Right atrium auricular region (tissue), 2 donors: ENCODE results near the gene PEX16. TPM values are rescaled to one million over a fixed set of nuclear protein-coding genes. Genes with fewer than 3 reads are reported as not detected.

Experiments
- DNase-seq: peaks from one replicate; pipeline ENCODE4 v3.0.0-alpha.2; 2019; ENCODE audit warnings: low spot score
- H3K27ac ChIP-seq, 2 donors: fragments of 200-600 bp; sonication (generic); 1 replicate in 1 of 2; 2 replicates in 1 of 2; pipeline ENCODE4 v1.5.1; 2016 to 2019
- H3K27me3 ChIP-seq, 2 donors: fragments of 200-600 bp; sonication (generic); one replicate each; pipeline versions ENCODE4 v1.5.1 to v1.6.0; 2017 to 2019
- H3K36me3 ChIP-seq: fragments of 200-600 bp; sonication (generic); one replicate; pipeline ENCODE4 v1.5.1; 2016
- H3K4me1 ChIP-seq, 2 donors: fragments of 200-600 bp; sonication (generic); one replicate each; pipeline versions ENCODE4 v1.5.1 to v1.6.0; 2017 to 2019
- H3K4me3 ChIP-seq, 2 donors: fragments of 200-600 bp; sonication (generic); 1 replicate in 1 of 2; 2 replicates in 1 of 2; pipeline ENCODE4 v1.5.1; 2017 to 2019; ENCODE audit warnings: mild to moderate bottlenecking in 1 of 2, moderate library complexity in 1 of 2
- H3K9me3 ChIP-seq, 2 donors: fragments of 200-600 bp; sonication (generic); one replicate each; pipeline ENCODE4 v1.5.1; 2019
- CTCF ChIP-seq, 2 donors: fragments of 200-600 bp; sonication (generic); IDR thresholded peaks; one replicate each; pipeline ENCODE4 v1.5.1; 2019; ENCODE audit warnings: antibody characterized with exemption in 2 of 2
- total RNA-seq, 2 donors: library from RNA; depleted of rRNA; stranded (reverse); fragments of >200 nt; gene quantifications; one replicate each; pipeline ENCODE4 v1.1.0, GENCODE V29; 2016

The PEX16 gene
- total RNA-seq, 2 donors from 2014 or later, result 12.9 to 17.4 TPM

DNA sequence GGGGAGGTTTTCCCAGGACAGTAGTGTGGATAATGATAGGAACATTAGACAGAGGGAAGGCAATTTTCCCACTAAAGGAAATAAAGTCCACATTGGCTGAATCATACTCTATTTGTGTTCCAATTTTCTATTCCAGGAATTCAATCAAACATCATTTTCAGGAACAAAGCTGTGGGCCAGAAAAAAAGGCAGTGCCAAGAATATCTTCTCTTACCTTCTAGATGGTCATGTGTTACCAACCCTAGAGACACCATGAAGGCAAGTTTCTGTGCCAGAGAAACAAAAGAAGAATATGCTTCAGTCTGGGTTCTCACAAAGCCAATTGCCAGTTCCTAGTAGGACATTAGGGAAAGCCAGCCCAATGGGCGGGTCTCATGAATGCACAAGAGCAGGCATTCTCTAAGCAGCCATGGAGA is 32.3 kb upstream of the PEX16 start:
- no peaks in the 10 kb centered on the region for H3K9me3 ChIP-seq
- no peak for DNase-seq
- no peak overlapping the region for H3K27ac ChIP-seq
- peaks cover 63% of the 10 kb centered on the region for H3K36me3 ChIP-seq
- H3K4me3 ChIP-seq, result no peak overlapping the region
- no peak for TF ChIP-seq CTCF (IDR thresholded peaks at IDR 0.05)
- H3K4me1 ChIP-seq, result peaks cover 0 to 5% of the 10 kb centered on the region in 2 donors
- no peaks in the 10 kb centered on the region for H3K27me3 ChIP-seq

DNA sequence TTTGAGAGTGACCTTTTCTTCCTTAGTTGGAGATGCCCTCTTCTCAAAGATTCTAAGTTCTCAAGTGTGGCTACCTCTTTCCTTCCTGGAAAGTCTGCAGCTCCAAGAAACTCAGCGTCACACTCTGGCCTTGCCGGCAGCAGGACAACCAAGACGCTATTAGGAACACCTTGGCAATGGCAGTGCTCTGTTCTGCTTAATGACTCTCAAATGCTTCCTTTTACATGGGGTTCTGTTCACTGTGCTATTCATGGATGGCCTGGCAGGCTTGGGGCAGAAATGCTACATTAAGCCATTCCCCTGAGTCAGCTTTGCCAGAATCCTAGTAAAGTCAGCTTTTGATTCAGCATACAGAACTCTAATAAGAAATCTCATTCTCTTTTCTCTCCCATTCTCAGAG is 30.7 kb upstream of the PEX16 start:
- Histone ChIP-seq H3K27ac (no peak overlapping the region), H3K27me3 (no peaks in the 10 kb centered on the region), H3K4me1 (peaks cover 0 to 5% of the 10 kb centered on the region in 2 donors), H3K36me3 (peaks cover 70% of the 10 kb centered on the region), H3K9me3 (no peaks in the 10 kb centered on the region), H3K4me3 (no peak overlapping the region)
- DNase-seq, result no peak
- no peak for TF ChIP-seq CTCF (IDR thresholded peaks at IDR 0.05)

DNA sequence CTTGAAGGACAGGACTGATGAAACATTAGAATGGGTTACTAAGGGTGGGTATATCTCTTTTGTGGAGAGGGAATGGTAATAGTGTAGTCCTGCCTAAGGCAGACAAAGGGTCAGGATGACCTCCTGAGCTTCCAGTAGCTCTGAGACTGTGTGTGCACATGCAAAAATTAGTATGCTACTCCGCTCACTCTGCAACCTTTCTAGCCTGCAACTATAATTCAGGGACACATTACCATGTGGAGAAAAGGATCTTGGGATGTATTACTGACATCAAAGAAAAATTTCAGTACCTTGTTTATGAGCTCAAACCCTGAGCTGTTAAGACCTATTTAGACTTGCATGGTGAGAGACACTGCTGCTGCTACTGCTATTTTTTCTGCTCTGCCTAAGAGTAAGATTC is 30.2 kb upstream of the PEX16 start:
- Histone ChIP-seq H3K36me3 (peaks cover 68% of the 10 kb centered on the region), H3K4me3 (no peak overlapping the region), H3K9me3 (no peaks in the 10 kb centered on the region), H3K4me1 (peaks cover 0 to 5% of the 10 kb centered on the region in 2 donors), H3K27me3 (no peaks in the 10 kb centered on the region), H3K27ac (no peak overlapping the region)
- no peak for DNase-seq
- TF ChIP-seq CTCF (IDR thresholded peaks at IDR 0.05), result no peak

- no peaks in the 10 kb centered on the region for H3K27me3 ChIP-seq
- no peak overlapping the region for H3K27ac ChIP-seq
- no peak overlapping the region for H3K4me3 ChIP-seq
- no peaks in the 10 kb centered on the region for H3K9me3 ChIP-seq
- peaks cover 0 to 5% of the 10 kb centered on the region in 2 donors for H3K4me1 ChIP-seq
- no peak for TF ChIP-seq CTCF (IDR thresholded peaks at IDR 0.05)
- no peak for DNase-seq
- H3K36me3 ChIP-seq, result peaks cover 66% of the 10 kb centered on the region
Observed at GRCh38 chr11:45945397-45945999, 27.8 kb upstream of the PEX16 start.

- Histone ChIP-seq H3K9me3 (no peaks in the 10 kb centered on the region), H3K4me3 (no peak overlapping the region), H3K27me3 (no peaks in the 10 kb centered on the region), H3K4me1 (peaks cover 0 to 5% of the 10 kb centered on the region in 2 donors), H3K27ac (no peak overlapping the region), H3K36me3 (peaks cover 47% of the 10 kb centered on the region)
- no peak for TF ChIP-seq CTCF (IDR thresholded peaks at IDR 0.05)
- no peak for DNase-seq
Observed at GRCh38 chr11:45942381-45942780, 24.7 kb upstream of the PEX16 start.

DNA sequence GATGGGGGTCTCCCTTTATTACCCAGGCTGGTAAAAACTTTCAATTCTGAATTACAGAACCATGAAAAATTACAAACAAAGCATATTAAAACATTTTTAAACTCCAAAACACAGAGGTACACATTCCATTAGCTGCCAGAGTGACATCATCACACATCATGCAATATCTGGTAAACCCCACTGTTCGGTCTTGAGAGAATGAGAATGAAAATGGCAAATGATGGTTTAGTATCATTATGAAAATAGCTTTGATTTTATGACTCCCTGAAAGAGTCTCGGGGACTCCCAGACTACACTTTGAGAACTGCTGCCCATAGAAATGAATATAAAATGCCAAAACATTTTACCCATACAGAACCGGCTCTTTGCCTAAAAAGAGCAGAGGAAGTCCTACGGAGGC is 23.6 kb upstream of the PEX16 start:
- H3K9me3 ChIP-seq, result no peaks in the 10 kb centered on the region
- TF ChIP-seq CTCF (IDR thresholded peaks at IDR 0.05), result no peak
- no peak for DNase-seq
- no peak overlapping the region for H3K27ac ChIP-seq
- H3K36me3 ChIP-seq, result peaks cover 48% of the 10 kb centered on the region
- no peak overlapping the region for H3K4me3 ChIP-seq
- peaks cover 0 to 5% of the 10 kb centered on the region in 2 donors for H3K4me1 ChIP-seq
- no peaks in the 10 kb centered on the region for H3K27me3 ChIP-seq
